ENCODE measurements around the gene OR52E4. TPM values are rescaled to one million over a fixed set of nuclear protein-coding genes. Genes with fewer than 3 reads are reported as not detected.

OR52E4 gene
- total RNA-seq: not detected

- Histone ChIP-seq H3K36me3 (no peaks in the 10 kb centered on the region), H3K4me3 (no peak within 1 kb of the TSS), H3K27ac (no peak within 1 kb of the TSS), H3K9me3 (no peaks in the 10 kb centered on the region), H3K4me1 (no peaks in the 10 kb centered on the region), H3K27me3 (no peaks in the 10 kb centered on the region)
- 71 to 80% methylated on average over 1 to 3 of the region's 4 CpGs for WGBS, 2 donors (ENCODE audit: low coverage in 1 of 2)
- ATAC-seq: no peak
- no peak for TF ChIP-seq EP300 (IDR thresholded peaks at IDR 0.05)
- TF ChIP-seq POLR2AphosphoS5 (IDR thresholded peaks at IDR 0.05): no peak
- TF ChIP-seq CTCF (IDR thresholded peaks at IDR 0.05): no peak
- TF ChIP-seq POLR2A (IDR thresholded peaks at IDR 0.05): no peak
These were observed at the start of gene OR52E4 for GRCh38 chr11:5880329-5880728. OR52E4 (plus strand) TSS chr11:5880629; CDS start chr11:5884293, 3,664 bp downstream.

GRCh38 chr11:5831196-5831829, 49.1 kb upstream of the OR52E4 start:
- Histone ChIP-seq H3K27ac (no peak overlapping the region), H3K4me1 (no peaks in the 10 kb centered on the region), H3K36me3 (no peaks in the 10 kb centered on the region), H3K9me3 (peaks cover 0 to 6% (median 0%) of the 10 kb centered on the region in 3 donors), H3K4me3 (no peak overlapping the region), H3K27me3 (peaks cover 5% of the 10 kb centered on the region)
- TF ChIP-seq EP300 (IDR thresholded peaks at IDR 0.05) (no peak), CTCF (IDR thresholded peaks at IDR 0.05) (no peak)
- ATAC-seq: no peak
- WGBS, 2 donors (ENCODE audit: low coverage in 1 of 2): 80 to 100% methylated on average over 2 of the region's 6 CpGs

GRCh38 chr11:5833446-5833845, 47.0 kb upstream of the OR52E4 start:
- Histone ChIP-seq H3K4me1 (no peaks in the 10 kb centered on the region), H3K4me3 (no peak overlapping the region), H3K9me3 (peaks cover 0 to 11% (median 0%) of the 10 kb centered on the region in 3 donors), H3K27me3 (no peaks in the 10 kb centered on the region), H3K36me3 (no peaks in the 10 kb centered on the region), H3K27ac (no peak overlapping the region)
- 35 to 46% methylated on average over 2 of the region's 2 CpGs for WGBS, 2 donors (ENCODE audit: low coverage in 1 of 2)
- TF ChIP-seq POLR2A (IDR thresholded peaks at IDR 0.05): no peak
- no peak for TF ChIP-seq CTCF (IDR thresholded peaks at IDR 0.05)
- no peak for TF ChIP-seq POLR2AphosphoS5 (IDR thresholded peaks at IDR 0.05)
- TF ChIP-seq EP300 (IDR thresholded peaks at IDR 0.05): no peak
- ATAC-seq: no peak

- H3K36me3 ChIP-seq: no peaks in the 10 kb centered on the region
- H3K27ac ChIP-seq: no peak overlapping the region
- no peak for ATAC-seq
- no peaks in the 10 kb centered on the region for H3K4me1 ChIP-seq
- WGBS, 2 donors (ENCODE audit: low coverage in 1 of 2): 80 to 89% methylated on average over 2 of the region's 2 CpGs
- H3K9me3 ChIP-seq: peaks cover 0 to 11% (median 0%) of the 10 kb centered on the region in 3 donors
- TF ChIP-seq EP300 (IDR thresholded peaks at IDR 0.05) (no peak), CTCF (IDR thresholded peaks at IDR 0.05) (no peak), POLR2AphosphoS5 (IDR thresholded peaks at IDR 0.05) (no peak), POLR2A (IDR thresholded peaks at IDR 0.05) (no peak)
- no peaks in the 10 kb centered on the region for H3K27me3 ChIP-seq
- no peak overlapping the region for H3K4me3 ChIP-seq
These were observed 42.7 kb upstream of the OR52E4 start for GRCh38 chr11:5837695-5838094.

GRCh38 chr11:5841797-5842196, 38.6 kb upstream of the OR52E4 start, which contains the start of gene OR52E6:
OR52E6 (minus strand) TSS chr11:5841897; CDS start chr11:5841897, 0 bp downstream.
- H3K4me3 ChIP-seq: no peak within 1 kb of the TSS
- H3K36me3 ChIP-seq: no peaks in the 10 kb centered on the region
- 14 to 80% methylated on average over 1 of the region's 1 CpG for WGBS, 2 donors (ENCODE audit: low coverage in 1 of 2)
- no peaks in the 10 kb centered on the region for H3K27me3 ChIP-seq
- peaks cover 0 to 5% (median 0%) of the 10 kb centered on the region in 3 donors for H3K9me3 ChIP-seq
- H3K27ac ChIP-seq: no peak within 1 kb of the TSS
- no peaks in the 10 kb centered on the region for H3K4me1 ChIP-seq
- TF ChIP-seq CTCF (IDR thresholded peaks at IDR 0.05): no peak
- no peak for TF ChIP-seq POLR2AphosphoS5 (IDR thresholded peaks at IDR 0.05)
- no peak for TF ChIP-seq EP300 (IDR thresholded peaks at IDR 0.05)
- TF ChIP-seq POLR2A (IDR thresholded peaks at IDR 0.05): no peak
- ATAC-seq: no peak

Measured in gastroesophageal sphincter (tissue), 4 donors.